GM18498 (cell line): ENCODE results near the gene COBLL1.

Experiments used
- ATAC-seq: cut with Tn5 transposase; IDR thresholded peaks from one replicate; pipeline ENCODE4 v1.9.1; 2021; ENCODE audit warnings: mild to moderate bottlenecking, moderate library complexity; ENCODE audit not compliant: unreplicated experiment

The COBLL1 gene

GRCh38 chr2:164760179-164760578 is 81.4 kb downstream of the COBLL1 start:
- ATAC-seq = no peak

GRCh38 chr2:164757934-164758695 is 83.5 kb downstream of the COBLL1 start:
- ATAC-seq = no peak

- no peak for ATAC-seq
Observed at GRCh38 chr2:164756773-164757172, 84.8 kb downstream of the COBLL1 start.

GRCh38 chr2:164755952-164756351 is 85.7 kb downstream of the COBLL1 start:
- no peak for ATAC-seq

GRCh38 chr2:164754157-164755093 is 87.2 kb downstream of the COBLL1 start:
- ATAC-seq = no peak

- no peak for ATAC-seq
Observed at GRCh38 chr2:164752956-164753355, 88.7 kb downstream of the COBLL1 start.

- no peak for ATAC-seq
Observed at GRCh38 chr2:164747783-164748433, 93.7 kb downstream of the COBLL1 start.

- no peak for ATAC-seq
Observed at GRCh38 chr2:164747140-164747539, 94.5 kb downstream of the COBLL1 start.

GRCh38 chr2:164746713-164747112 is 94.9 kb downstream of the COBLL1 start:
- ATAC-seq = no peak

GRCh38 chr2:164745012-164745797 is 96.4 kb downstream of the COBLL1 start:
- no peak for ATAC-seq

- ATAC-seq = no peak
Observed at GRCh38 chr2:164742738-164743317, 98.8 kb downstream of the COBLL1 start.

- ATAC-seq = no peak
Observed at GRCh38 chr2:164739966-164740365, 101.7 kb downstream of the COBLL1 start.

GRCh38 chr2:164737612-164738081 is 104.0 kb downstream of the COBLL1 start:
- ATAC-seq = peak; percentile 74

GRCh38 chr2:164735309-164735919 is 106.2 kb downstream of the COBLL1 start:
- ATAC-seq = no peak

- no peak for ATAC-seq
Observed at GRCh38 chr2:164734196-164734595, 107.4 kb downstream of the COBLL1 start.

- no peak for ATAC-seq
Observed at GRCh38 chr2:164725542-164725941, 116.1 kb downstream of the COBLL1 start.

GRCh38 chr2:164722616-164723338 is 118.8 kb downstream of the COBLL1 start:
- ATAC-seq = no peak

- no peak for ATAC-seq
Observed at GRCh38 chr2:164721430-164721829, 120.2 kb downstream of the COBLL1 start.
